Activated CD8-positive, alpha-beta memory T cell treated with anti-CD3 and anti-CD28 coated beads for 24 hours (primary cell): ENCODE data around the gene ITIH1.
A peak's percentile ranks its signal among the peaks of the same experiment; 100 is the strongest.

Experiments used
- DNase-seq: peaks from one replicate; pipeline ENCODE4 v3.0.0-alpha.2; 2020

Gene ITIH1

DNA sequence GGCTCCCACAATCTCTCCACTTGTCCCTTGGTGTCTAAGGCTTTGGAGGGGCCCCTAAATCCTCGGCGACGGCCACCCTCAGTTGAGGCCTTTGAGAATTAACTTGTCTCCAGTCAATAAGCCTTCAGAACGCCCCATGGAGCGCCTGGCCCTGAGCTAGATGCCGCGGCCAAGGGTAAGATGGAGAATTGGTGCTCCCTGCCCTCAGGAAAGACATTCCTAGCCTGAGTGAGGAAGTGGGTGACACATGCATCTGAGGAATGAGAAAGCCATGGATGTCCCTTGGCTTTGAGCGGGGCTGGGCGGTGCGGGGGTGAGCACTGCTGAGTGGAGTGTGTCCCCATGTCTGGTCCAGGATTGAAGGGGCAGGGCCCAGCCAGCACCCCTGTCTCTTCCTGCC is 39.8 kb downstream of the ITIH1 start:
- DNase-seq: no peak

DNA sequence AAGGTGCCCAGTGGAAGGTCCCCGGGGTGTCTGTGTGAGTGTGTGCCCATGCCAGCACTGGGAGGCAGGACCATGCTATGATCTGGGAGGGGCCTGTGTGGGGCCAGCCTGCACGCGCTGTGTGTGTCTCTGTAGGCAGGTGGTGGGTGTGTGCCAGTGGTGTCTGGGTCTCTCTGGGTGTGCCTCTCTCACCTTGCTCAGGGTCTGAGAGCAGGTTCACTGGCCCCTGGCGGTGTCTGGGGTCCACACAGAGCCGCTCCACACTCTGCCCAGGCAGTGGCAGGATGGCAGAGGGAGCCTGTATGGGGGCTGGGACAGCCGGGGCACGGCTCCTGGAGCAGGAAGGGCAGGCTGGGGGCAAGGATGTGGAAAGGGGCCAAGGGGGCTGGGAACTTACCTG is 40.5 kb downstream of the ITIH1 start:
- no peak for DNase-seq

DNA sequence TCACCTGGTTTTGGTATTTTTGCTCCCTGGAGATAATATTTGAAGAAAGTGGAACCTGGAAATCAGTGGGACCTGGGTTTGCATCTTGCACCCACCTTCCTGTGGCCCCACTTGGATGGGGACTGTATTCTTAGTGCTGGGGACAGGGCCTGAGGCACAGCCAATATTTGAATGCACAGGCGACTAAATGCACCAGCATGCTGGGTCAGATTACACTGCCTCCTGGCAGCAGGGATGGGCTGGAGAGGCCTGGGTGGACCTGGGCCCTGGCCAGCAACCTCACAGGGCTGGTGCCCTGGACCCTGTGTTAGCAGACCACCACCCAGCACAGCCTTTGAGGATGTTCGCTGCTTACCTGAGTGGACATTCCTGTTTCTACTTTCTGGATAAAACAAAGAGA is 42.5 kb downstream of the ITIH1 start:
- no peak for DNase-seq

DNA sequence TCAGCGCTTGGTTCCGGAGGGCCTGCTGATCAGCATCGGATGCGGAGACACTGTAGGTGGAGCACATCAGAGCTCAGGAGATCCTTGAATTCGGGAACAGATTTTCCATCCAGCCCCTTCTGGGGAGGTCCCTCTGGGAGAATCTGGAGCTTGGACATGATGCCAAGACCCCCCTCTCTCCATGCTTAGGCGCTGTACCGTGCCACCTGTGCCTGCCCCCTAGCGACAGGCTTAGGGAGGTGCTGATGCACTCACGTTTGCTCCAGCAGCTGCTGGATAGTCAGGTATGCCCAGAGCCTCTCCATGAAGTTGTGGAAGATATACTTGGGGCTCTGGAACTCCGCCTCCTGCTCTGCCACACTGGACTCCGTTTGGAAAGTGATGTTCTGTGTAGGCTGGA is 43.3 kb downstream of the ITIH1 start:
- no peak for DNase-seq

DNA sequence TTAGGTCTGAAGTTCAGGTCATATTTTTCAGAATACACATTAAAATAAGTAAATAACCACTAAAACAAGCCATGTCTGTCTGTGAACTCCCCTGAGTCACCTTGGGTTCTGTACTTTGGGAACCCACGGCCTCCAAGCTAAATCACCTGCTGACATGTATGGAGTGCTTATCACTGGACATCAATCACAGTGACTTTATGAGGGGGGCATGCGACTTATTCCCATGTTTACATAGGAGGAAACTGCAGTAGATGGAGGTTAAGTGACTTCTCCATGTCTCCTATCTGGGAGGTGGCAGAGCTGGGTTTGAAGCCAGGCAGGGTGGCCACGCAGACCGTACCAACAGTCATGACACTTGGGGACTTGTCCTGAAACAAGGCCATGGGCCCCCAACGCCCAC is 45.0 kb downstream of the ITIH1 start:
- no peak for DNase-seq

DNA sequence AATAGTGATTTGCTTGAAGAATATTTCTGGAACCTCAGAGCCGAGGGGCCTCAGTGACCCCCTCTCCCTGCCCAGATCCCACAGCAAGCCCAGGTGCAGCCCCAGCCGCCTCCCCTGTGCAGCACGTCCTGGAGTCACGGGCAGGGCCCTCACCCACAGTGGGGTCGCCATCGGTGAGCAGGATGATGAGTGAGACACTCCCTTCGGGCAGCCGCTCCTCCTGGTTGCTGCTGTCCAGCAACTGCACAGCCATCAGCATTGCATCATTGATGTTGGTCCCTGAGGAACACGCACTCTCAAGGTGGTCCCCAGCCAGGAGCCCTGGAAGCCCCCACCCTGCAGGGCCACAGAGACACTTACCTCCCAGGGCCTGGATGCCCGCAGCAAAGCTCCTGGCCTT is 46.6 kb downstream of the ITIH1 start:
- no peak for DNase-seq

DNA sequence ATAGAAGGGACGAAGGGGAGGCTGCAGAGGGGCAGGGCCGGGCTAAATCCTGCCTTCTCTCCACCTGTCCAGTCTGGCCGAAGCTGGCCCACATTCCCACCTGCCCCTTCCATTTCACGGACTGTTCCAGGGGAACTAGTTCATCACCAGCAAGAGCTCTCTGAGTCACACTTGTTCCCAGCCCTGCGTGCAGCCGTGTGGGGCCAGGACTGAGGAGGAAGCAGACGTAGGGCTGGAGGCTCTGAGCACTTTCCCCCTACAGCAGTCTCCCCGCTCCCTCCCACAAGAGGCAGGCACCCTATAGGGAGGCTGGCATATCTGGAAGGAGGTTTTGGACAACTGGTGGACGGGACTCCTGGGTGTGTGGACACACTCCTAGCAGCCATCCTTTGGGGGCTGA is 50.0 kb downstream of the ITIH1 start:
- no peak for DNase-seq

DNA sequence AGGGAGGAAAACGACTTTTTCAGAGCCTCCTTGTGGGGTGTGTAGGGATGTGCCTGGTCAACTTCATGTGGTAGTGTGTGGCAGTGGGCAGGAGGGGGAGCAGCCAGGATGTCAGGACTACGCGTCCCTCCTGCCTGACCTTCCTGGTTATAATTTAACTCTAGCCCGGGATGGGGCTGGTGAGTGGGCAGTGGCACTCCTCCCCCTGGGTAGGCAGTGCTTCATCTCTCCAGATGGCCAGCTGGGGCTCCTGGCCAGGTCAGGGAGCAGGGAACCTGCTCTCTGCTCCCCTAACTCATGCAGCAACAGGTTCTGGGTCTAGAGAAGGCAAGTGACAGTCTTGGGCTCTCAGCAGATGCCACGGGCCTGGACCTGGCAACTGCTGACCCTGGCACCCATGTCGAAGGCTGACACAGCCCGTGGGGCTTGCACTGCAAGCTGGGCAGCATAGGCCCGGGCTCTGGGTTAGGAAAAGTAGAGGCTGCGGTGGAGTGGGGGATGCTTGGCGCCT is 50.5 kb downstream of the ITIH1 start:
- no peak for DNase-seq

DNA sequence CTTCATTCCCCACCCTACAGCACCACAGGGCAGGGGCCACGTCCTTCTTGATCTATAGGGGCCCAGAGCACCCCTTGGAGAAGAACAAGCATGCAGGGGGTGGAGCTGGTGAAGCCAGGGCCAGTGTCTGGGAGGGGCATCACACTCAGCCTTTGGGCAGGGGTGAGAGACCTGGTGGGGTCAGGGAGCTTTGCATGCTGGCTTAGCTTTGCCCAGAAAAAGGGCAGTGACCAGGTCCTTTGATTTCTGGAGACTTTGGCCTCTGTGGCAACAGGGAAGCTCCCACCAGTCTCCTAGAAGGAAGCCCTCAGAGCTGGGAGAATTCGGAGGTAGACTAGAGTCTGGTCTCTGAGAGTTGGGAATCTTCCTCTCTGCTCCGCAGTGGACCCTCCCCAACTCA is 52.1 kb downstream of the ITIH1 start:
- DNase-seq: no peak

DNA sequence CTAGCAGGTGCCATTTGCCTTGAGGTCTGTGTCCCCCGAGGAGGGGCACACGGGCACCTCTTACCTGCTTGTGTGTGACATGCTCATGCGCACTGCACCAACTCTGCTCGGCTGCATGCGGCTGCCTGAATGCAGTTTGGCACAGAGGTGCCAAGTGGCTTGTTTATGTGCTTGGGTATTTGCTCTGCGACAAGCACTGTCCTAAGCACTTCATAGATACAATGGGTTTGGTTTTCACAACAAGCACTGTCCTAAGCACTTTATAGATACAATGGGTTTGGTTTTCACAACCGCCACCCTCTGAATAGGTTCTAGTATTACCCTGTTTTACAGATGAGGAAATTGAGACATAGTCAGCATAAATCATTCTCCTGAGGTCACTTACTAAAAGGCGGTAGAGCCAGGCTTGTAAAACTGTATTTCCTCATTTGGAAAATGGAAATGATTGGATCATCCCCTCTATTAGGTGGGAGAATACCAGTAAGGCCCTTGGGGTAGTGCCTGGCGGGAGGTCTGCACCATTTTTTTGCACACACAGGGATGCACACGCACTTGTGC is 52.6 kb downstream of the ITIH1 start:
- no peak for DNase-seq

DNA sequence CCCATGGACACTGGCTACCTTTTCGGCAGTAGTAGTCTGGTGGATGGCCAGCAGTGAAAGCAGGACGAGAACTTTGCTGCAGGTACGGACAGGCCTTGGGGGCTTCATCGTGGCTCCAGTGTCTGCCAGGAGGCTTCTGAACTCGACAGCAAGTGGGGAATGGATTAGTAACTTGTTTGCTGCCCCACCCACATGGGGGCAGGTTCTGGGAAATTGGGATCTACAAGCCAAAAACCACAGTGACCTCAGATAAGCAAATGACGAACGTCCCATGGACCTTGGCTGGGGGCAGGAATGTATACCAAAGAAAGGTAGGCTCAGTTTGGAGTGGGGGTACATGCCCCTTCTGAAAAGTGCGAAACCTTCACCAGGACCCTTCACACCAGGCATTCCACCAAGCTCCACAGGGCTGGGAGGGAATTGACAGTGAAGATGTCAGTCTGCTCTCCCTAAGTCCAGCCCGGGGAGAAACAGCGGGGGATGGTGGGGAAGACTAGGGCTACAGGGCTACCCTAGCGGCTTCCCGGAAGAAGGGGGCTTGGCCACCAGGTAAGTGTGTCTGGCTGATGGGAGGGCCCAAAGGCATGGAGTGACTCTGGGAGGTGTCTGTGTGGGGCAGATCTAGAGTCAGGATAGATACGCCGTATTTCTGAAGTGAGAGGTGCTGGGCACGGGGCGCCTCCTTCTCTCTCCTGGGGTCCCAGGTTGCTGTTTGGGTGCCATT is 53.3 kb downstream of the ITIH1 start, which contains the start of gene ITIH4:
Gene ITIH4, minus strand, starts transcription at position 138 of the 724 bp plus-strand sequence. Its CDS starts 30 bp downstream, at position 108.
- no peak for DNase-seq

DNA sequence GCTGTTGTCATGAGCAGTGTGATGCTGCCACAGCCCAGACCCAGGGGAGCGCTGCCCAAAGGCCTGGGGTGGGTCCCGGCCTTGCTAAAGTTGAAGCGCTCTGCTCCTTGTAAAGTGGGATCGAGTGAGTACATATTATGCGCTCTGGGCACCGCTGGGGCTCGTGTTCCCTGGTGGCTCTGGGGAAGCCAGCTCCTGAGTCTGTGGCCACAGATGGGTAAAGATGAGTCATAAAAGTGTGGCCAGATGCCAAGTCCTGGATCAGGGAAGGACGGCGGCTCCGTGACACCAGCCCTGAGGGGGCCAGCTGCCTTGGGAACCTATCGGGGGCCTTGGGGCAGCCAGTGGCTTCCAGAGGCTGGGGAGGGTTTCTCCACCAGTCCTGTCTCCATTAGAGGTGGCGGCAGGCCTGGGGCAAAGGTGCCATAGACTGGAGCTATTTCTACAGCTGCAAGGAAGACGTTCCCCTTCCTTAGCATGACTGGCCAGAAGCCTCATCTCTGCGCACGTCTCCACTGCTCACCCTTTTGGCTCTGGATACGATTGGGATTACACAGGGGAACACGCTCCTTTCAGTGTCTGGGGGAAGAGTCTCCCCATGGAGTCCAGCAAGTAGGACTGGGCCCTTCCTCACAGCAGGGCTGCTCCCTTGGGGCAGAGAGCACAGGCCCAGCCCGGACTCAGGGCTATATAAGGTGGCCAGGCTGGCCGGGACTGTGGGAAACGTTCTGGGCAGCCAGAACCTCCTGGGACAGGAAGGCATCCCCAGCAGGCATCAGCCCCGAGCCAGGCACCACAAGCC is 54.3 kb downstream of the ITIH1 start:
- DNase-seq: no peak

DNA sequence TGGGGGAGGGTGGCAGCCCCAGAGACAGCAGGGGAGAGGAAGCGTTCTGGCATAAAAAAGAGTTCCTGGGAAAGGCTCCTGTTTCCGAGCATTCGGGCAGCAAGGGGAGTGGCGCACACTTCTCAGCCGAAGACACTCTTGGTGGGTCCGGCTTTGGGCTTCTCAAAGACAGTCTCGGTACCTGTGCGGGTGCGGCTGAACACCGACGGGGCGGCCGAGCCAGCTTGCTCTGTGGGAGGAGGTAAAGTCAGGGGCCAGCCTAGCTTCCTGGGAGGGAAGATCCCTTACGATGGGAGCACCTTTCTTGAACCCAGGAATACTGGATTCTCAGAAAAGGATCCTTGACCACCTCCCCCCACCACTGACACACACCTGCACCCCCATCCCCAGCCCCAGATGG is 55.8 kb downstream of the ITIH1 start:
- DNase-seq: no peak

DNA sequence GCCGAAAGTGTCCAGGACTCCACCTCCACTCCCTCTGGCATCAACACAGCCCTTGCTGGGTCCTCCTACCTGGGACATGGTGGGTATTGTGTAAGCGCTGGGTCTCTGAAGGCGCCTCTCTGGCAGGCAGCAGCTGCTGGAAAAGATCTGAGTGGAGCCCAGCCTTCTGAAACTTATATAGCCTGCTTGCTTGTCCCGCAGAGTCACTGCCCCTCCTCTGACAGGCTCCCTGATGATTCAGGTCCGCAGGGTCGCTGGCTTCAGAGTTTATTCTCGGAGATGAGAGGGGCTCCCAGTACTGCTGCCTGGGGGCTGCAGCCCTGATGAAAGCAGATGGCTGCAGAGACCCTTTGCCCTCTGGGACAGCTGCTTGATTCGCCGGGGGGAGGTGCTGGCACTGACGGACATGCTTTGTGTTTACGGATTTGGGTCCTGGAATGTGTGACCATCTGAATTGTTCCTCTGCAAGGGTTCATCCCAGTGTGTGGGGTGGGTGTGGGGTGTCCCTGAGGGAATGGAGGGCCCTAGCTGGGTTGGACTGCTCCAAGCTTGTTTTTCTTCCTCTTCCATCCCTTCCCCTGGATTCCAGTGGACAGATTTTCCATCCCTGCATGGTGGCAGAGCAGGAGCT is 57.6 kb downstream of the ITIH1 start, which contains the start of gene MUSTN1:
Gene MUSTN1, minus strand, starts transcription at position 149 of the 631 bp plus-strand sequence. Its CDS starts 71 bp downstream, at position 78.
- DNase-seq: no peak

DNA sequence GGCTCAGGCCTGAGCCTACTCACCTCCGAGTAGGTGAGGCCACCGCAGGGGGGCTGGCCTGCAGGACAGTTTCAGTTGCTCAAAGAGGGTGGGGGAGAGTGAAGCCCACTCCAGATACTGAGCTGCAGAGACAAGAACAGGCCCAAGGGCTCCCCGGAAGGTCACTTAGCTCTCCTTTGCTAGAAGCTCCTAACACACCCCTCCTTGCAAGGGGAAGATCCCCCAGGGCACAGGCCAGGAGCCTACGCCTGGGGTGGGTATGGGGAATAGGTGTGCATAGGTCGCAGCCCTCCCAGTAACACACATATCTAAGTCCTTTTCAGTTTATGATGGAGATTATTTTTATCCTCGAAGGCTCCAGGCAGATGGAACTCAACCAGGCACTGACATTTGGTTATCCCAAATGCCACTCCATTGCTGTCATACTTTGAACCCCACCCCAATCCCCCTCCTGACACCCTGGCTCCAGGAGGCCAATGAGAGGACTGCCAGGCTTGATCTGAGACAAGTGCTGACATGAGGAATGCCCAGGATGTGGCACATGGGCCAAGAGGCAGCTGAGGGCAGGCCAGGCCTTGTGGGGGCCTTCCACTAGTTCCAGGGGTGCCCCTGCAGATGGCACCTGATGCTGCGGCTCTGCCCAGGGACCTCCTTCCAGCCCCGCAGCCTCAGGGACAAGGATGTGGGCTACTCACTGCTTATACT is 58.5 kb downstream of the ITIH1 start:
- DNase-seq: no peak

DNA sequence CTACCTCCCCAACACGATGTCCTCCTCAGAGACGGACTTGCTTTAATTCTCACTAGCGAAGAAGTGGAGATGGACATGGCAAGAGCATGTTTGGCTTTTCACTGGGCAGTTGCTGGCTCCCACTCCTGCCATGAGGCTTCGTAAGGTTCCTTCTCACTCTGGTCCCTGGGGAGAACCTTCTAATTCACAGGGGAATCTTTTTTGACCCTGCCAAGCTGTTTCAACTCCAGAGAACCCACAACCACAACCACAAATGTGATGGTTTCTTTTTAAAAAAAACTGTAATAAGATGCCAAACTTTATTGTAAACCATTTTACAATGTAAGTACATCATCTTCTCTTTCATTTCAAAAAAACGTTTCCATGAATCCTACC is 59.1 kb downstream of the ITIH1 start:
- no peak for DNase-seq

DNA sequence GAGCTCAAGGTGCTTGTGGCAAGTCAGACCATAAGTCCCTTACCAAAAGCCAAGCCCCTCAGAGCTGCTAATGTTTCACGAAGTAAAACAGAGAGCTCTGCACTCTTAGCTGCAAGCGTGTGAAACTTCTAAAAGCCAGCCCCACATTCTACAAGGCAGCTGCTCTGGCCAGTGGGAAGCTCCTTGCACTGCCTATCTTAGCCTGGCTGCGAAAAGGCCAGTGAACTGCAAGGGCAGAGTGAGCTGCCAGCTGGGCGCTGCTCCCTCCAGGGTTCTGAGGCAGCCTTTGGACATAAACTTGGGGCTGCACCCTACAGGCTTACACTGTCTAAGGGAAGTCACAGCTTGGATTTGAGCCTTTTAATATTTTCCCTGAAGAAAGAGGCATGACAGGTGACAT is 59.6 kb downstream of the ITIH1 start:
- no peak for DNase-seq

DNA sequence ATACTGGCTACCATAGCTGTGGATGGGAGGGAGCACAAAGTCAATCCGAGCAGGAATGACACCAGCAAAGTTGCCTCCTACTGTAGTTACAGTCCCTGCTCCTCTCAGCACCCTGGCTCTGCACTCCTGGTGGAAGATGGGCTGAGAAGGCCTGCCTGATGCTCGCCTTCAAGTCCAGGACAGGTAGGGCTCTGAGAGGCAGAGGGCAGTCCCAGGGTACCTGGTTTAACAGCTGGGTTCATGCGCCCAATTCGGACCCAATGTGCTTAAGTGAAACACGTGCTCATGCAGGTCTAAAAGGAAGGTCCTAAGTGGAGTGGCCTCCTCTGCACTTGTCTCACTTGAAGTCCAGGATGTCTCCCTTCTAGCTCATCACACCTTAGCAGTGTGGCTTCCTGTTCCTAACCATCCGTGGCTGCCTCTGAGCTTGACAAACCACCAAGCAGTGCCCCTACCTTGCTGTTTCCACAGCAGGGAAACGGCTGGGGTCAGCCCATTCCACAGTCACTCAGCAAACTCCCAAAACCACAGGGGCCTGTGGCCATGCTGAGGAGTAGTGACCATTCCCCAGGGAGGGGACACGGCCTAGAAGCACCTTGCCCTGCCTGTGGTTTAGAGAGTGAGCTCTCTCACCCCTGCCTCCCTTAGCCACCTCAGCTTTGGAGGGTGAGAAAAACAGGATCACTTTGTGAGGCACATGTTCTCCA is 61.3 kb downstream of the ITIH1 start:
- DNase-seq: peak; percentile 60

DNA sequence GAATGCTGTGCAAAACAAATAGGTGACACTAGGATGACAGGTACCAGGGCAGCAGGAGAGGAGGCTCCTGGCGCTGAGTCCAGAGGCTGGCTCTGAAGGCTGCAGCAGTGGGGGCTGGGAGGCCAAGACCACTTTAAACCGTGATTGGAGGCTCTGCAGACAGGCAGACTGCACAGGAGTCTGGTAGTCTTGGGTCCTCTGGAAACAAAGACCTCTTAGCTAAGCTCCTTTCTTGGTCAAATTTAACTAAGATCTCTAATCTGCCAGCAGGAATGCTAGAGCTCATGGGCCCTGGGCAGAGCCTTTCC is 61.8 kb downstream of the ITIH1 start:
- no peak for DNase-seq

DNA sequence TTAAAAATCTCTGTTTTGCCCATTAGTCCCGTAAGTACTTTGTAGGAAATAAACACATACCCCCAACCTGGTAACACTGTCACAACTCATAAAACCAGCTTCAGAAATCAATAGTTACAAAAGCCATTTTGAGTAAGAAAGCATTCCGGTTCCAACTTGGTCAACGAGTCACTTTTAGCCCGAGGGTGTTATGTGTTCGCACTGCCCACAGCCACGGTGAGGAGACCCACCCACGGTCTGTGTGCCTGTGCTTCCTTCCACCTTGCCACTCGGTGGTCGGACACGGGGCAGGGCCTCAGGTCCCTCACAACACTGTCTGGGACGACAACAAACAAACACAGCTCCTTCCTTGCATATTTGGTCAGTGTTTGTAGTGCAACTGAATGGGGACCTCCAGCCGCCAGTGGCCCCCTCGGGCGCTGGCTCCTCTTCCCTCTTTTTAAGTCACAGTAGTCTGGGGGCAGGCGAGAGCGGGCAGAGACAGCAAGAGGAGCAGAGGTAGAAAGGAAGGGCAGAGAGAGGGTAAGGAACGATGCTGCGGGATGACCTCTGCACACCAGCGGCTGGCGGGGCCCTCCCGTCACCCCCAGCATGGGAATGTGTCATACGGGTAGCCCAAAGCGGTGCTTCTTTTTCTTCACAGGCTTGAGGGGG is 62.6 kb downstream of the ITIH1 start:
- DNase-seq: no peak

DNA sequence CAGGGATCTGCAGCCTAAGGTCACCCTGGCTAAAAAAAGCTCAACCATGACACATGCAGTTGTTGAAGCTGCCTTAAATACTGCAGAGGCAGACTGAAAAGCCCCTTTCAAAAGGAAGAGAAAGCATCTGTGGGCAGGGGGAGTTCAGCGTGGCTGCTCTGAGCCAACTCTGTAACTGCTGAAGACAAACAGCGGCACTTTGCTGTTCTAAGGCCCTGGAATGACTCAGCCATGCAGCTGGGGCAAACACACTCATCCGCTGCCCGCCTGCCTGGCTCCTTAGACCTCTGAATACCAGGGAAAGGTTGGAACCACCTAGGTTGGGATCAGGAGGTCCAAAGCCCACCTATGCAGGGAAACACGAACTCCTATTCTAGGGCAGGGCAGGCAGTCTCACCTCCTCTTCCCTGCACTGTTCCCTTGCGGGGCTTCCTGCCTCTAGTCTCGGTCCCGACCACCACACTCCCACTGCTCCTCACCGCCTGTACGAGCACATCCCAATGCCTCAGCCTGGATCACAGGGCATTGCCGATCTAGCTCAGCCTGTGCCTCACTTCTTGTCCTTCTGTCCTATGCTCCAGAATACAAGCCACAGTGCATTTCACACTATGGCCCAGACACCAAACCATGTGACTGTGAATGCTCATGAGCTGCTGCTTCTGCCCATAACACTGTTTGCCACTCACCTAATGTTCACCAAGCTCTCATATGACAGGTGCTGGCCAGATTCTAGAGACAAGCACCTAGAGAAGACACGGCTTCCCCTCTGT is 64.0 kb downstream of the ITIH1 start:
- no peak for DNase-seq
